HG03025 (cell line): ENCODE data around the gene NUP133.

Experiments used
- ATAC-seq: cut with Tn5 transposase; IDR thresholded peaks from one replicate; pipeline ENCODE4 v1.9.1; 2021; ENCODE audit warnings: mild to moderate bottlenecking, moderate library complexity; ENCODE audit not compliant: unreplicated experiment, low FRiP score

Gene NUP133

DNA sequence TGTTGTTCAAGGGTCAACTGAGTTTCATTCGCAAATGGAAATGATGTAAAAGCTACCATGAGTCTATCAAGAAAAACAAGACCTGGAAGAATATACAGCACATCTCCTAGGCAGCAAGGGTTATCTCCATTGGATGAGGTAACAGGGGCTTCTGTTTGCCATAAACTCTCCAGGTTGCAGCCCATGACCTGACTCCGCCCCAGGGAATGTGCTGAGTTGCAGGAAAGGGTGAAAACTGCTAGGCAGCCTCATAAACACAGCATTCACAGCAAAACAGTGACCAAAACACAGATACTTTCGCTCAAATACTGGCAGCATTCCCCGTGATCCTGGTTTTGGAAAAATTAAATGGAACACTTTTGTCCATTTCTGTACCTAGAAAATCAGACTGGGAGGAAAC, 54.1 kb downstream of the NUP133 start:
- no peak for ATAC-seq

DNA sequence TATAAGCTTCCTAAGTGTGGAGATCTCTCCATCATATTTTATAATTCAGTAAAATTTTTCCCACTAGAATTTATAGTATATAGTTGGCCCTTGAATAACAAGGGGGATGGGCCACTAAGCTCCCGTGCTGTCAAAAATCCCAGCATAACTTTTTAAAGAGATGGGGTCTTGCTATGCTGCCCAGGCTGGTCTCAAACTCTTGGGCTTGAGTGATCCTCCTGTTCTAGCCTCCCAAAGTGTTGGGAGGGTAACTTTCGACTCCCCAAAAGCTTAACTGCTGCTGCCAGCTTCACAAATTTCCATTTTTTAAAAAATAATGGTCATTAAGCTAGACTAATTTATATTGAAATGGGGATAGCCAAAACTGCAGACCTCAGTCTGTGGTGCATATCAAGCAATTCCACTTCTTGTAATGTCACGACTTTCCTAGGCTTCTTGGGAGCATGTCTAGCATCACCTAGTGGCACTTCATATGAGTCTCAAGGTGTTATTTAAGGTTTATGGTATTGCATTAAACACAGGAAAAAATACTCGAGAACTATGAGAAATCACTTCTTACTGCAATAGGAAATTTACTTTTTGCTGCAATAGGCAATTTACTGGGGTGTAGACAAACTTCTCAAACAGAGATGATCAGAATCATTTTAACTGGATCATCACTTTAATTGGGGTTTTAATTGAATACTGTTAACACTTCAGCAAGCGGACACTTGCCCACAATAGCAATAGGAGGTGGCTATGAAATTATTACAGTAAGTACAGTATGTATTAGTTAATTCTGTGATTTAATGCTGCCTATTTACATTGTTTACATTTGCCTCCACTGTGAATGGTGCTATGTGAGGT, 55.0 kb downstream of the NUP133 start:
- no peak for ATAC-seq

DNA sequence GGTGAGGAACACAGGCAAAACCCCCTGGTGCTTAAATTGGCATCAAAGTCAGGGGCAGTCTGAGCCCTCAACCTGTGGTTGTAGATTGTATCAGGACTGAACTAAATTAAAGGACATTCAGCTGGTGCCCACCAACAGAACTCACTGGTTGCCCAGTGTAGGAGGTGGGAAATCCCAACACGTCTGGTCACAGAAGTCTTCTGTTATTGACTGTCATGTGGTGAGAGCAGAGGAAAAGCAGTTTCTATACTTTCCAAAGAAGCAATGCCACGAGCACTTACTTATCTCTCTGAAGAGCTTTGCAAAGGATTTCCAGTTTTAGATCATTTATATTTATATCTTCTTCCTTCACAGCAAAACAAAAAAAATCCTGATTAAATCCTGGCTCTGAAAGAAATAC, 59.3 kb downstream of the NUP133 start:
- ATAC-seq: no peak

DNA sequence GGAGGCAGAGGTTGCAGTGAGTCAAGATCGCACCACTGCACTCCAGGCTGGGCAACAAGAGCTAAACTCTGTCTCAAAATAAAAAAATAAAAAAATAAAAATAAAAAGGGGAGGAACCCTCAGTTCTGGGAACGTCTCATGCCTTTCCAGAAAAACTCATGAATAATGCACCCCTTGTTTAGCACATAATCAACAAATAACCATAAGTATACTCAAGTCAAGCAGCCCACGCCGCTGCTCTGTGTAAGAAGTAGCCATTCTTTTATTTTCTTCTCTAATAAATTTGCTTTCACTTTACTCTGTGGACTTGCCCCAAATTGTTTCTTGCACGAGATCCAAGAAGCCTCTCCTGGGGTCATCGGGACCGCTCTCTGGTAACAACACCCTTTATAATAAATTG, 59.8 kb downstream of the NUP133 start:
- ATAC-seq: no peak

DNA sequence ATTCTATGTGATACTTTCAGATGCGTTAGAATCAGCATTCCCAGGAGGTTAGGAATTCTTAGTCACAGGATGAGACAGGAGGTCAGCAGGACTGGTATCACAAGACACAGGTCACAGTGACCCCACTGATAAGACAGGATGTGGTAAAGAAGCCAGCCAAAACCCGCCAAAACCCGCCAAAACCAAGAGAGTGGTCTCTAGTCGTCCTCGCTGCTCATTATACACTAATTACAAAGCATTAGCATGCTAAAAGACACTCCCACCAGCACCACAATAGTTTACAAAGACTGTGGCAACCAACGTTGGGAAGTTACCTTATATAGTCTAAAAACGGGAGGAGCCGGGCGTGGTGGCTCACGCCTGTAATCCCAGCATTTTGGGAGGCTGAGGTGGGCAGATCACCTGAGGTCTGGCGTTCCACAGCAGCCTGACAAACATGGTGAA, 60.3 kb downstream of the NUP133 start:
- no peak for ATAC-seq

DNA sequence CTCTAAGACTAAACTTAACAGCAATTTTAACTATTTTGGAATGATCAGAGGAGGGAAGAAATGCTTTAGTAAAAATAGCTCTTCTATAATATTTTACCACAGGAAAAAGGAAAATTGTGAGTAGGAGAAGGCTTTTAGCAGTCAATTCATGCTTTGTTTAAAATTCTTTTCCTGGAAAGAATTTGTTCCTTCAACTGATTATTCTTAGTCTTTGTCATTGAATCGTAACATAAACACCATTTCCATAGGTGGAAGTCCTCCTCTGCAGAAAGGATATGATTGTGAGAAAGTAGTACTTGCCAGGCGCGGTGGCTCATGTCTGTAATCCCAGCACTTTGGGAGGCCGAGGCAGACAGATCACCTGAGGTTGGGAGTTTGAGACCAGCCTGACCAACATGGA, 62.3 kb downstream of the NUP133 start:
- no peak for ATAC-seq

DNA sequence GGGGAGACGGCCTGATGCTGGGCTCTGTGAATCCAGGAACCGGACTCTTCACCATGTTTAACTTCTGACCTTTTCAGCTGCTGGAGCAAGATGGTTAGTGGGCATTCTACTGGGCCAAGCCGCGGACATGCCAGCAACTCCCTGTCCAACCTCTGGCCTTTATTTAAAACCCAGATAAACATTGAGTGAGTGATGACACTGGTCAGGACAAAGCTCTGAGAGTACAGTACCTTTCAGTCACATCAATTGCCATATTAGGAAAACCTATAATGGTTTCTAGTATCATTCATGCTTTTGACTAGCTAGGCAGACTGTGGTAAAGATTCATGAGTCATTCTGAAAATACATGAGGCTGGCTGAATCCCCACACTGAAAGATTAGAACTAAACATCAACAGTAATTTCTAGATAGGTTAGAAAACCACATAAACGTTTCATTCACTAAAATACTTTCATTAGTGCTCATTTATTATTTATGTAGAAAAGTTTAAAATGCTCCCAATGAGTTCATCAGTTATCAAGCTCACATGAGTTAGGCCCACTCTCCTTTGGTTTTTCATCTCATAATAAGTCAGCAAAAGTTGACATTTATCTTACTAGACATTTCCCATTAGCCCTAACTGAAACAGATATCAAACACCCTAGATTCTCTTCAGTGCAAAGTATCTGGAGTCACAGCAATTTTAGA, 67.1 kb downstream of the NUP133 start:
- ATAC-seq: peak; percentile 94

DNA sequence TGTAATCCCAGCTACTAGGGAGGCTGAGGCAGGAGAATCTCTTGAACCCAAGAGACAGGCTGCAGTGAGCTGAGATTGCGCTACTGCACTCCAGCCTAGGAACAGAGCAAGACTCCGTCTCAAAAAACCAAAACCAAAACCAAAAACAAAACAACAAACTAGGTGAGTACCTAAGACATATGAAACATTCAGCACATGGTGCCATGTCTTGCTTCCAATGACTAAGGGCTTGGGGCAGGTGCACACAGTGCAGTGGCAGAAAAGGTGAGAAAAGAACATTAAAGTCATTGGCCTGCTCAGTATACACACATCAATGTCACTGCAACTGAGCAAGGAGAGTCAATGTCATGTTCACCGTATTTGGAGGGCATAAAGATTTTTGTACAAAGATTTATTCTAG, 70.1 kb downstream of the NUP133 start:
- ATAC-seq: no peak

DNA sequence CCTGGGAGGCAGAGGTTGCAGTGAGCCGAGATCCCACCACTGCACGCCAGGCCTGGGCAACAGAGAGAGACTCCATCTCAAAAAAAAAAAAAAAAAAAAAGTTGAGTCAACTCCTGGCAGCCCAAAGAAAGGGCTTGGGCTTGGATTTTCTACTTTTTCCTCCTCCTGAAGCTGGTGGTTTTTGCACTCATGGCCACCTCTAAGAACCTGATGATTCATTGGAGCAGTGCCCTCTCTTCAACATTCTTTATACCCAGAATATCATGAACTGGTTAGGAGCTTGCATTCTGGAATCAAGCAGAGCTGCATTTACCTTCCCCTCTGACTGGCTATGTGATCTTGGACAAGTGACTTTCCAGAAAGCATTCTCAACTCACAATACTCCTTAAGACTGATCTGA, 70.7 kb downstream of the NUP133 start:
- ATAC-seq: no peak

DNA sequence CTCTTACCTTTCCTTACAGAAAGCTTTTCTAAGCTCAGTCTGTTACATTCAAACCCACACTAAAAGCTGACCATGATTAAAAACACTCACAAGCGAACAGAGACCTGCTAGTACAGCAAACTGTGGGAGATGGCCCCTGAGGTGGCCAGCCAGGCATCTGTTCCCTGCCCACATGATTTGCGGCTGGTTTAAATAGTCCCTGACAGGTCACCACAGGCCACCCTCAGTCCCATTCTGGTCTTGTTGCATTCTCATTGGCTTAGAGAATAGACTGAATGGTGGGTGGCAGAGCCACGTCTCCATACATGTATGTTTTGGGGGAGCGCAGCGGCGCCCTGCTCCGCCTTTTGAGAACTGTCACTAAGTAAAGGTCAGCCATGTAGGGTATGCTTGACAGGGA, 71.9 kb downstream of the NUP133 start:
- no peak for ATAC-seq

DNA sequence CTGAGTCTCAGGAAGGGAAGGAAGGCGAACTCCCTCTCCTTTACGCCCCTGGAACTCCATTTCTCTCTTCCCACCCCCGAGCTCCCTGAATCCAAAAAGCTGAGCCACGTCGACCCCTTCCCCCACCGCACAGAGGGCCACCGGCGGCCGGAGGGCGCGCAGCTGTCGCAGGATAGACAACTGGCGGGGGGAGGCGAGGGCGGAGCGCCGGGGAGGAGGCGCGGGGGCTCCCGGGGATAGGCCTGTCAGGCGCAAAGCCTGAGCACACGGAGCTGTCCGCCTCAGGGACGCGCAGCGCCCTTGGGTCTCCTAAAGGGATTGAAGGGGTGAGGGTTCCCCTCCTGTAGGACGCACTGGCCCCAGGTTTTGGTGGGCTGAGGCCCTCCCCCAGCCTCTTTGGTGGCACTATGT, 73.5 kb downstream of the NUP133 start:
- no peak for ATAC-seq

DNA sequence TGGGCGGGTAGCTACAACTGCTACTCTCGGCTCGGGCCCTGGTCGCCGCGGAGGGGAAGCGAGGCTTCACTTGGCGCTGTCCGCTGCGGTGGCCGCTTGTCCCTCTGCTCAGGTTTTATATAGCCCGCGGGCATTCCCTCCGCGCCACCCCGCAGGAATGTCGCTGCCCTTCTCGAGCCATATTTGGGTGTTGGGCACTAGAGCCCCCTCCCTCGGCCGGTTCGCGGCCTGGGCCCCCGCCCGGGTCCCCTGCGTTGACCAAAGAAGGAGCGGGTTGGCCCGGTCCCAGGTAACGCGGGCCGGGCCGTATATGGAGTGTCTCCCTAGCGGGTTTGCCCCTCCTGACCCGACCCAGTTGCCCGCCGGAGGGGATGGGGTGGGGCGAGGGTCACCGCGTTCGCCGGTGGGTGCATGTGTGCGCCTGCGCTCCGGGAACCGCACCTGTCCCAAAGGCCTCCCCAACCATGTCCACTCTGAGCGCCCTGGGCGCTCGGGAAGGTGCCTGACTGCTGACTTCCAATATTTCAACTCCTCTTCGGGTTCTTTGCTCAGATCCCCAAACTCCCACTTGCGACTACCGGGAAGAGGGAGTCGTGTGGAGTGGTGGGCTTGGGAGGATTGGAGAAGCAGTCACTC, 74.0 kb downstream of the NUP133 start, which contains the start of gene ACTA1:
TSS of gene ACTA1 (minus strand) at position 90 of the 636 bp plus-strand sequence. CDS start 979 bp downstream, outside the sequence.
- ATAC-seq: no peak

DNA sequence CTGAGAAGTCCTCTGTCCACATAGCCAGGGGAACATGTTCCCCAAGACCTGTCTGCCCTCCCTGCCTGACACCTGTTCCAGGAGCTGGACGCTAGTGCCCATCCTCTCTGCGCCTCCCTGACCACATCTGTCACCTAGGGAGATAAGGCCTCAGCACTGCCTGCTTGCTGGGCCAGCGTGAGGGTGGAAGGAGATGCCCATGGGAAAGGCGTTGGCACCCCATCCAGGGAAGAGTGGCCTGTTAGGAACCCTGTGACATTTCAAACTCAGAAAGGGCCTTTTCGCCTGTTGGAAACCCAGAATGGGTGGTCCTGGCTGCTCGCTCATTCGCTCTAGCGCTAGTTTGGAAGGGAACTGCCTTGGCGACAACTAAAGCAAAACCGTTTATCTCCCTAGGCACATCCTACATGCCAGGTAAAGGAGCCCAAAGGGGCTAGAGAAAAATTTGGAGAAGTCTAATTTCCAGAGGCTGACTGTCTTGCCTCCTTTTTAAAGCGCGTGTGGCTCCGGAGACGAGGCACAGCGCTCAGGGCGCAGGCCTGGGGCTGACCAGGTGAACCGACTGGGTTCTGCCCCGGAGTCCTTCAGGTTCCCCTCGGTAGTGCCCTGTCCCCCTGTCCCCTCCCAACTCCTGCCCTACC, 74.7 kb downstream of the NUP133 start:
- ATAC-seq: no peak

DNA sequence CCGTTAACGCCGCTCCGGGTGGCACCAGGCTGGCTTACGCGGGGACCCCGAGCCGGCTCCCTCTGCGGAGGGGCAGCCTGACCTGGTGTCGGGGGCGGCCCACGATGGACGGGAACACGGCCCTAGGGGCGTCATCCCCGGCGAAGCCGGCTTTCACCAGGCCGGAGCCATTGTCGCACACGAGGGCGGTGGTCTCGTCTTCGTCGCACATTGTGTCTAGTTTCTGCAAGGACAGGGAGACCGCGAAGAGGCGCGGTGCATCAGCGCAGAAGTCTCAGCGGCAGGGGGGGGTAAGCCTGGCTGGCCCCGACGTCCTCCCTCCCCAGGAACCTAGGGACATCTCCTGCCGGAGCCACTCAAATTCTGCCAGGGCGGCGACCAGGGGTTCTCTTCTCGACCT, 75.2 kb downstream of the NUP133 start:
- no peak for ATAC-seq

DNA sequence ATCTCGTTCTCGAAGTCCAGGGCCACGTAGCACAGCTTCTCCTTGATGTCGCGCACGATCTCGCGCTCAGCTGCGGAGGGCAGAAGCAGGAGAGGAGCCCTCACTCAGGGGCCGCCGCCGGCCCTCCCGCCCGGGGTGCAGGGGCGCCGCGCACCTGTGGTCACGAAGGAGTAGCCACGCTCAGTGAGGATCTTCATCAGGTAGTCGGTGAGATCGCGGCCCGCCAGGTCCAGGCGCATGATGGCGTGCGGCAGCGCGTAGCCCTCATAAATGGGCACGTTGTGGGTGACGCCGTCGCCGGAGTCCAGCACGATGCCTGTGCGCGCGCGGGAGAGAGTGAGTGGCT, 76.1 kb downstream of the NUP133 start:
- ATAC-seq: no peak

DNA sequence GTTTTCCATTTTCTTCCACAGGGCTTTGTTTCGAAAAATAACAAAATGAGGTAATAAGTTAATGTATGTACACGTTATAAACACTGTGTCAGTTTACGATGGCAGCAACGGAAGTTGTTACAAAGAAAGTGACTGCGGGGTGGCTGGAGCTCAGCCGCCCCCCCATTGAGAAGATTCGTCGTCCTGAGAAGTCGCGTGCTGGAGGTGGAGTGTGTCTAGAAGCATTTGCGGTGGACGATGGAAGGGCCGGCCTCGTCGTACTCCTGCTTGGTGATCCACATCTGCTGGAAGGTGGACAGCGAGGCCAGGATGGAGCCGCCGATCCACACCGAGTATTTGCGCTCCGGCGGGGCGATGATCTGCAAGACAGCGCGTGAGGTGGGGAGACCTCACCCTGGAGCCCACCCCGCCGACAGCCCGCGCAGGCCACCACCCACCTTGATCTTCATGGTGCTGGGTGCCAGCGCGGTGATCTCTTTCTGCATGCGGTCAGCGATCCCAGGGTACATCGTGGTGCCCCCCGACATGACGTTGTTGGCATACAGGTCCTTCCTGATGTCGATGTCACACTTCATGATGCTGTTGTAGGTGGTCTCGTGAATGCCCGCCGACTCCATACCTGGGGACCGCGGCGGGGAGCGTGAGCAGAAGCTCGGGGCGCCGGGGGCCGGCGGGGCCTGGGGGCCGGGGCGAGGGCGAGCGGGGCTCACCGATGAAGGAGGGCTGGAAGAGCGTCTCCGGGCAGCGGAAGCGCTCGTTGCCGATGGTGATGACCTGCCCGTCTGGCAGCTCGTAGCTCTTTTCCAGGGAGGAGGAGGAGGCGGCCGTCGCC, 76.6 kb downstream of the NUP133 start:
- no peak for ATAC-seq

DNA sequence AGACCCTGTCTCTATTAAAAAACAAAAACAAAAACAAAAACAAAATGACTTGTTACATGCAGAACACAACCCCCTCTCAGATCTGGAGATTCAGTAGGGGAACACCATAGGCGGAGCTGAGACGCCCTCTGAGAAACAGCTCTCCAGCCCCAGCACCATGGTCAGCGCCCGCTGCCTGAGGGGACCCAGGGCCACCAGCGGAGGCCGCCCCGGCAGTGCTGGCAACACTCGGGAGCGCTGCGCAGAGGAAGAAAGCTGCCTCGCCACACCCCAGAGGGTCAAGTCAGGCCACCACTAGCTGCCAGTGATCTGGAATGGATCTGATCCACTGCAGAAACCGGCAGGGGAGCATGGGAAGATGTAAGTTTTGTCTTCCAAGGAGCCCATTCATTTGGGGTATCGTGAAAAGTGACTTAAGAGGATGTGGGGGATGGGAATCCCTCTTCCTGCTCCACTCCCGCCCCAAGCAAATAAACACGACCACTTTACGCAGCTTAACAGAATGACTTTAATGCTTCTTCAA, 77.3 kb downstream of the NUP133 start:
- no peak for ATAC-seq

DNA sequence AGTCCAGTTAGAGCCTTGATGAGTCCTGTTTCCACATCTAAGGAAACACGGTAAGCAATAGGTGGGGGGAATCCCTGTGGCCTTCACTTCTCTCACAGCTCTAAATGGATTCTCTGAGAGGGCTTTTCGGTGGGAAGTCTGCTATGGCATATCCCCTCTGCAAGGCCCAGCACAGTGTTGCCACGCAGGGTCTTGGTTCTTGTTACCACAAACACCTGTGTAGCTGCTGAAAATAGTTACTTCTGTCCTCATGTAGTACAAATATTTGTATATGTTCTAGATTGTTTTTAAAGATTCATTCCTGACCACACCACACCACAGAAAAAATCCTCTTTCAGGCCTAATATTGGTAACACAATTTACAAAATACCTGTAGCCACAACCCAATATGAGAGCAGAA, 79.9 kb downstream of the NUP133 start:
- no peak for ATAC-seq

DNA sequence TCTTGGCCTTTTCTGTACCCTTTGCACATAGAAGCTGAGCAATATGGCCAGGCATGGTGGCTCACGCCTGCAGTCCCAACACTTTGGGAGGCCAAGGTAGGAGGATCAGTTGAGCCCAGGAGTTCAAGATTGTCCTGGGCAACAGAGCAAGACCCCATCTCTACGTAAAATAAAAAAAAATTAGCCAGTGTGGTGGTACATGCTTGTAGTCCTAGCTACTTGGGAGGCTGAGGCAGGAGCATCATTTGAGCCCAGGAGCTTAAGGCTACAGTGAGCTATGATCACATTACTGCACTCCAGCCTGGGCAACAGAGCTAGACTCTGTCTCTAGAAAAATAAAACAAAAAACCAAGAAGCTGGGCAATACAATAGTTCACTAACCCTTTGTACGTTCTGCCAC, 80.6 kb downstream of the NUP133 start:
- ATAC-seq: no peak

DNA sequence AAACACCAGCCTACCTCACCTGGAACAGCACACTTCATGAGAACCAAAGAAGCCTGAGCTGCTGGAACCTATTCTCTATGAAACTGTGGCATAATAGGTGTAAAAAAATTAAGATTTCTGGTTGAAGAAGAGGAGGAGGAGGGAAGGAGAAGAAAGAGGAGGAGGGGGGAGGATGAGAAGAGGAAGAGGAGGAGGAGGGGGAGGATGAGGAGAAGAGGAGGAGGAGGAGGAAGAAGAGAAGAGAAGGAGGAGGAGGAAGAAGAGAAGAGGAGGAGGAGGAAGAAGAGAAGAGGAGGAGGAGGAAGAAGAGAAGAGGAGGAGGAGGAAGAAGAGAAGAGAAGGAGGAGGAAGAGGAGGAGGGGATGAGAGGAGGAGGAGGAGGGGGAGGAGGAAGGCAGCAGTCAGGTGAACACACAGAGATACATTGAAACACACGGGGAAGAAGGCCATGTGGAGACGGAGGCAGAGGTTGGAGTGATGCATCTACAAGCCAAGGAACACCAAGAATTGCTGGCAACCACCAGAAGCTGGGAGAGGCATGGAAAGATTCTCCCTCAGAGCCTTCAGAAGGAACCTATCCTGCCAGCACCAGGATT, 82.5 kb downstream of the NUP133 start:
- no peak for ATAC-seq
